PFSK-1 (cell line): ENCODE data around the gene PPARA.

Source experiments
- POLR2AphosphoS5 ChIP-seq: IDR thresholded peaks from 2 replicates; pipeline ENCODE4 v1.6.1; 2012; ENCODE audit warnings: low read depth, mild to moderate bottlenecking, control low read depth, low read length, moderate library complexity
- REST ChIP-seq, 2 experiments: IDR thresholded peaks; 2 replicates each; pipeline versions ENCODE4 v1.6.1 to v1.8.0; 2011 to 2012; ENCODE audit warnings: low read depth in 2 of 2, low read length in 2 of 2, control low read depth in 1 of 2, inconsistent platforms in 1 of 2, mild to moderate bottlenecking in 1 of 2, moderate library complexity in 1 of 2; ENCODE audit not compliant: insufficient read depth in 1 of 2
- TAF1 ChIP-seq: IDR thresholded peaks from 2 replicates; pipeline ENCODE4 v1.6.1; 2012; ENCODE audit warnings: low read length, control low read depth, borderline replicate concordance; ENCODE audit not compliant: insufficient read depth

GRCh38 chr22:46280999-46281623, 130.8 kb downstream of the PPARA start:
- TF ChIP-seq POLR2AphosphoS5 (no peak), REST (IDR thresholded peaks at IDR 0.05; ENCODE audit: insufficient read depth in 1 of 2, low read depth in 2 of 2, low read length in 2 of 2) (no peak), TAF1 (no peak)
